ENCODE data around the gene ZNF79.

DNA sequence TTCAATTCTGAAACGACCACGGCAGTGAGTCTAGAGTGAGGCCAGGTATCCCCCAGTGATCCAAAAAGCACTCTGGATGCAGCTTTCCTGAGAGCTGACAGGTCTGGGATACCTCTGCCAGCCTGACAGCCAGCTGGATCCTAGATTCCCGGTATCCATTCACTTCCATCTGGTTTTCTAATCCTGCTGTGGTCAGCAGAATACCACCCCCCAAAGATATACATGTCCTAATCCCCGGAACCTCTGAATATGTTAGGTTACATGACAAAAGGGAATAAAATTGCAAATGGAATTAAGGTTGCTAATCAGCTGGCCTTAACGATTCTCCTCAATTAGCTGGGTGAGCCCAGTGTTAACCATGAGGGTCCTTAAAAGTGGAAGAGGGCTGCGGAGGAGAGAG is 1.4 kb upstream of the ZNF79 start:
- TF ChIP-seq EZH2 (IDR thresholded peaks at IDR 0.05; ENCODE audit: borderline replicate concordance, low read depth, low read length, poor library complexity, severe bottlenecking) (no peak), CTCF (conservative IDR thresholded peaks at IDR 0.05; ENCODE audit: low read depth, low read length) (no peak)
